Mesodermal cell (in vitro differentiated cells): ENCODE measurements around the gene KDM2B.

ENCODE experiments used
- H3K27ac ChIP-seq: 2 replicates; pipeline ENCODE4 v1.7.0; 2013; ENCODE audit warnings: mild to moderate bottlenecking, low read depth, low read length, moderate library complexity; ENCODE audit not compliant: severe bottlenecking
- H3K36me3 ChIP-seq: 2 replicates; pipeline ENCODE4 v1.7.1; 2013; ENCODE audit warnings: mild to moderate bottlenecking, low read length, moderate library complexity; ENCODE audit not compliant: control insufficient read depth, insufficient read depth
- H3K4me1 ChIP-seq: one replicate; pipeline ENCODE4 v1.7.1; 2013; ENCODE audit warnings: mild to moderate bottlenecking, low read length; ENCODE audit not compliant: insufficient read depth, control insufficient read depth, poor library complexity, severe bottlenecking
- H3K4me3 ChIP-seq: 2 replicates; pipeline ENCODE4 v1.7.0; 2013; ENCODE audit warnings: low read length, control low read depth, mild to moderate bottlenecking; ENCODE audit not compliant: insufficient read depth, poor library complexity, severe bottlenecking; ENCODE audit errors: extremely low read depth
- H3K9me3 ChIP-seq: 2 replicates; pipeline ENCODE4 v1.7.1; 2013; ENCODE audit warnings: mild to moderate bottlenecking, low read length, moderate library complexity; ENCODE audit not compliant: control insufficient read depth
- WGBS, 2 experiments: methylation state at CpG; one replicate each; pipeline ENCODE4 v1.1.5; 2013; ENCODE audit warnings: missing lambda C conversion rate in 2 of 2; ENCODE audit not compliant: insufficient coverage in 2 of 2; 5-methylcytosine and 5-hydroxymethylcytosine counted together

KDM2B gene

DNA sequence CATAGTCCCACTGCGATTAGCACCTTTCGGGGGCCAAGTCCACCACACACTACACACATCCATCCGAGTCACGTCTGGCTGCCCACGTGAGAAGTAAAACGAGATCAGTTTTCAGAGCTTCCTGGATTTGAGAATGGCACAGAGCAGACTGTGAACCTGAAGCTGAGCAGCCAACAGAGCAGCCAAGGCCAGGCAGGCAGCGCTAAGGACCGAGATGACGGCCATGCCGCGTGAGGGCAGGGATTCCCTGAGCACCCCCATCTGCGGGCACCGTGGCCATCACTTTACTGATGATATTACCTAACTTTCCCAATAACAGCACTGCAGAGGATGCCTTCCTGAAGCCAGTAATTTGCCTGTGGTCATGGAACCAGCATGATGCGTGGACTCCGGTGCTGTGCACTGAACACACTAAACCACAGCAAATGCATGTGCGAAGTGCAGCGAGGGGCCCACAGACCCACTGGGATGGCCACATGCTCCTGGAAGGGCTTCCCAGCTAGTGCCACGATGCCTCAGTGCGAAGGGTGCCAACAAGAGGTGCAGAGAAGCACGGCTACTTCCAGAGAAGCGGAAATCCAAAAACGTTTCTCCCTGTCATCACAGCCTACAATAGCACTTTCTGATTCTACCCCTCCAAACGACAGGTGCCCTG is 124.9 kb downstream of the KDM2B start:
- Histone ChIP-seq H3K36me3 (peaks cover 31% of the 10 kb centered on the region), H3K4me3 (no peak overlapping the region), H3K4me1 (peaks cover 11% of the 10 kb centered on the region), H3K27ac (no peak overlapping the region), H3K9me3 (no peaks in the 10 kb centered on the region)
- WGBS, 2 experiments, result 90 to 94% methylated on average over 20 to 23 of the region's 23 CpGs

DNA sequence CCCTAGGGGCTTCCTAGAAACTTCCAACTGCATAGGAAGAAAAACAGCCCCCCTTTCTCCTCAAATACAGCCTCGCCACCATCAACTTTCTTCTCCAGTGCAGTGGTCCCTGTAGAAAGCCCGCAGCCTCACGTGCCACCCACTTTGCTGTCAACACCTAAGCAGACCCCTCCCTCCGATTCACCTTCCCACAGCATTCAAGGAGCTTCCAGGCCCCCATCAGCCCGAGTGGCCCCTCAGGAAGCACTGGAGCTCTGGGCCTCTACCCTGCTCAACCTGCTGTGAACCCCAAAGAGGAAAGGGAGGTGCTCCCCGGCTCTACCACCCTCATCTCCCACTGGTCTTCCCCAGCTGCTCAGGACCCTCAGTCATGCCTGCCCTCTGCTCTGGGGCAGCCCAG is 125.9 kb downstream of the KDM2B start:
- 95 to 100% methylated on average over 3 to 5 of the region's 6 CpGs for WGBS, 2 experiments
- Histone ChIP-seq H3K36me3 (peaks cover 31% of the 10 kb centered on the region), H3K4me3 (no peak overlapping the region), H3K4me1 (peaks cover 11% of the 10 kb centered on the region), H3K27ac (no peak overlapping the region), H3K9me3 (no peaks in the 10 kb centered on the region)

DNA sequence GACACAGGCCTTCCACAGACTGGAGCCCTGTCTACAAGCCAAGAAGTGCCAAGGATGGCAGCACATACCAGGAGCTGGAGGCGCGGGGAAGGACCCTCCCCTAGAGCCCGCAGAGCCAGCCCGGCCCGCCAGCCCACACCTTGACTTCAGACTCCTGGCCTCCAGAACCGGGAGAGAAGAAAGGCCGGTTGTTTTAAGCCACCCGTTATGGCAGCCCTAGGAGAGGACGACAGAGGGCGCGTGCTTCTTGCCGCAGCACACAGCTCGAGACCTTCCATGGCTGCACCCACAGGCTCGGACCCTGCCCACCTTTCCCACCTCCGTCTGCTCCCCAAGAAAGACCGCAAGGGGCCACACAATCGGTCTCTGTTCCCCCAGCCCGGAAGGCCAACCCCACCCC is 127.2 kb downstream of the KDM2B start:
- WGBS, 2 experiments, result 92 to 95% methylated on average over 12 to 18 of the region's 18 CpGs
- Histone ChIP-seq H3K27ac (no peak overlapping the region), H3K4me3 (no peak overlapping the region), H3K36me3 (peaks cover 44% of the 10 kb centered on the region), H3K9me3 (no peaks in the 10 kb centered on the region), H3K4me1 (peaks cover 11% of the 10 kb centered on the region)

DNA sequence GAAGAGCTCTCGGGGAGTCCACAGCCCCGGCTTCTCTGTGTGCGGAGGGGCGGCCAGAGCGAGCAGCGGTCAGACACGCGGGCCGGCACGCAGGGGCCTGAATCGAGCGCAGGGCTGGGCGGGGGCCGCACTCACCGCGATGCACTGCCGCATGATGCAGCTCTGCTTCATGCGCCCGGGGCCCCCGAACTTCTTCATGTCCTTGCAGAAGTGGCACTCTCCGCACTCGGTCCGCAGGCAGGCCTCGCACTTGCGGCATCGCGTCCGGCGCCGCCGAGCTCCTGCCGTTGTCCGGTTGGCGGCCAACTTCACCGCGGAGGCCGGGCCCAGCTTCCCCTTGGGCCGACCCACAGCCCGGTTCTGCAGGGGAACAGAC is 127.8 kb downstream of the KDM2B start:
- 96% methylated on average over 38 to 39 of the region's 39 CpGs for WGBS, 2 experiments

DNA sequence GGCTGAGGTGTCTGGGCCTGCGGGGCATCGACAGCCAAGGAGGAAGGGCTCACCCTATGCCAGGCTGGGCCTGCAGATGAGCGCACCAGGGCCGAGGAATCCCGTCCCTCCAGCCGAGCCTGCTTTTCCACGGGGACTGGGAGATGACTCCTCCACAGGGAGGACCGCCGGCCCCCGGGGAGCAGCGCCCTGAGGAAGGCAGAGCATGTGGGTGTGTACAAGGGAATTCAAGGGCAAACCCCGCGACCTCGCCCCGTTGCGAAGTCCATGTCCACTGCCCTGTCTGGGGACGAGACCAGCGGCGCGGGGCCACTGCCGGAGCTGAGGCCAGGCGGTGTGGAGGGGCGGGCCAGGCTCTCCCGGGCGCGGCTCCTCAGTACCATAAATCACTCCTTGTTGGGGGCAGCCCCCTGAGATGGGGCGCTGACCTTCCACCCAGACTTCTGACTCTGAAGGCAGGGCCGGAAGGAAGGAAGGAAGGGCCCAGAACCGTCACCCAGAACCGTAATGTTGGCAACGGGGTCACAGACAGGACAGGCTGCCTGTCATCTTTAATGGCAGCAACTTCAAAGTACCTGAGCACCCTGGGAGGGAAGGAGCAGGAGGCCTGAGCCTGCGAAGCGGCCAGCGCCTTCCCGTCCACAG is 128.4 kb downstream of the KDM2B start:
- Histone ChIP-seq H3K4me1 (peaks cover 5% of the 10 kb centered on the region), H3K27ac (no peak overlapping the region), H3K4me3 (no peak overlapping the region), H3K36me3 (peaks cover 47% of the 10 kb centered on the region), H3K9me3 (no peaks in the 10 kb centered on the region)
- 93 to 95% methylated on average over 32 to 34 of the region's 35 CpGs for WGBS, 2 experiments

More for the DNA sequence above, 127.8 kb downstream of the KDM2B start:
- Histone ChIP-seq H3K27ac (no peak overlapping the region), H3K4me3 (no peak overlapping the region), H3K9me3 (no peaks in the 10 kb centered on the region), H3K4me1 (peaks cover 9% of the 10 kb centered on the region), H3K36me3 (peaks cover 45% of the 10 kb centered on the region)

DNA sequence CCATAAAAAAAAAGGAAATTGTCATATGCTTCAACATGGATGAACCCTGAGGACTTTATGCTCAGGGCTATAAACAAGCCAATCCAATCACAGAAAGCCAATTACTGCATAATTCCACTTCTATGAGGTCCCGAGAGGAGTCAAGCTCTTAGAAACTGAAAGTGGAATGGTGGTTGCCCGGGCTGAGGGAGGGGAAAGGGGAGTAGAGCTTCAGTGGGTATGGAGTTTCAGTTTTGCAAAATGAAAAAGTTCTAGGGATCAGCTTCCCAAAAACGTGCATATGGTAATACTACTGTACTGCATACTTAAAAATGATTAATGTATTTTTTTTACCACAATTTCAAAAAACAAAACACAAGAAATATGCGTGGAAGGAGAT is 128.9 kb downstream of the KDM2B start:
- no peak overlapping the region for H3K4me3 ChIP-seq
- 93 to 100% methylated on average over 1 to 2 of the region's 4 CpGs for WGBS, 2 experiments
- H3K36me3 ChIP-seq, result peaks cover 52% of the 10 kb centered on the region
- H3K27ac ChIP-seq, result no peak overlapping the region
- no peaks in the 10 kb centered on the region for H3K9me3 ChIP-seq
- peaks cover 5% of the 10 kb centered on the region for H3K4me1 ChIP-seq

DNA sequence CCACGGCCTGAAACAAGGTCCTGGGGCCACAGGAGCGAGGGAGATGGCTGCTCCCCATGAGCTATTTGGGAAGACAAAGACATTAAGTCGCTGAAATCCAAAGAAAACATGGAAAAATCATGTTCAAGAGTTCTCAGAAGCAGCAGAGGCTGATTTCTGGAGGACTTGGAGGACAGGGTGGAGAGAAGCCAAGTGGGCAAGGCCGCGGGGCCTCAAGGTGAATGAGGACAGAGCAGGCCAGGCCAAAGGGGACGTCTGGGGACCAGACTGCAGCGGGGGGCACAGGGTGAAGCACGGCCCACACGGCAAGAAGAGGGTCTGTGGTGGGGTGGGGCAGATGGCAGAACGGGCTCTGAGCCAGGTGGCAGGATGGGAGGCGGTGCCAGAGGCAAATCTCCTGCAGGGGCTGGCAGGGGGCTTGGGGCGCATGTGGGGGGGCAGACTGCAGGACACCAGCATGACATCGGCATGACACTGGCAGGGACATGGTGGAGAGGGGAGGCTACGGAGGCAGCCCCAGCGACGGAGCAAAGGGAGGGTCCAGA is 132.0 kb downstream of the KDM2B start:
- Histone ChIP-seq H3K27ac (no peak overlapping the region), H3K4me3 (no peak overlapping the region), H3K9me3 (no peaks in the 10 kb centered on the region), H3K36me3 (peaks cover 60% of the 10 kb centered on the region), H3K4me1 (no peaks in the 10 kb centered on the region)
- 92 to 93% methylated on average over 16 of the region's 16 CpGs for WGBS, 2 experiments

DNA sequence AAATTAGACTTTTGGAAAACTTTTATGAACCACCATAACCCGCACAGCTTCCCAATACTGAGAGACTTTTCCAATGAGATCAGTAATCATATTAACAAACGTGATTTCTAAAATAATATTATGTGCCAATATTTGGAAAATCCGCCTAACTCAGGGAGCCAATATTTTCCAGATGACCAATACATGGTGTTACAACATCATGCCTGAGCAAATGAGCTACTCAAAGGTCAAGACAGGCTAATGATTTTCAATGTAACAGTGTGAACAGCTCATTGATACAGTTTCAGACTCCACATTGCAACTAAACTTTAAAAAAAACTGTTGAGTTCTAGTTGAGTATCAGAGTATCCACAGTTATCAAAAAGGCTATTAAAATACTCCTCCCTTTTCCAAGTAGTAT is 134.1 kb downstream of the KDM2B start:
- Histone ChIP-seq H3K4me1 (no peaks in the 10 kb centered on the region), H3K27ac (no peak overlapping the region), H3K9me3 (no peaks in the 10 kb centered on the region), H3K36me3 (peaks cover 66% of the 10 kb centered on the region), H3K4me3 (no peak overlapping the region)
- 82% methylated on average over 1 of the region's 3 CpGs; no CpG with 5 or more reads in 1 of the 2 experiments for WGBS, 2 experiments

DNA sequence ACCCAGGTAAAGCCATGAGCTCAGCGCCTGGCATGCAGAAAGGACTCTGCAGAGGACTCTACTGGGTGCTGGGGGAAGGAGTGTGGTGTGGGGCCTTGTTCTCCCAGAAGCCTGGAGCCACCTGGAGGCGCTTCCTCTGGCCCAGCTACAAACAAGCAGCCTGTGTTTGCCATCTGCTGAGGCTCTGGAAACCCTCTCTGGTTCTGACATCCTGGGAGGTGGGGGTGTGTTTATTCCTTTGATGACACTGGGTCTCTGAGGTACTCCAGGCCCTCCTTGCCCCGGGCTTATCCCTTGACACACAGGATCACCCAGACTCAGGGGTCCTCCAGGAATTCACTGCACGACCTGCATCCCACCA is 136.0 kb downstream of the KDM2B start:
- Histone ChIP-seq H3K27ac (no peak overlapping the region), H3K9me3 (no peaks in the 10 kb centered on the region), H3K4me3 (no peak overlapping the region), H3K4me1 (no peaks in the 10 kb centered on the region), H3K36me3 (peaks cover 73% of the 10 kb centered on the region)
- 91 to 100% methylated on average over 2 to 4 of the region's 4 CpGs for WGBS, 2 experiments

DNA sequence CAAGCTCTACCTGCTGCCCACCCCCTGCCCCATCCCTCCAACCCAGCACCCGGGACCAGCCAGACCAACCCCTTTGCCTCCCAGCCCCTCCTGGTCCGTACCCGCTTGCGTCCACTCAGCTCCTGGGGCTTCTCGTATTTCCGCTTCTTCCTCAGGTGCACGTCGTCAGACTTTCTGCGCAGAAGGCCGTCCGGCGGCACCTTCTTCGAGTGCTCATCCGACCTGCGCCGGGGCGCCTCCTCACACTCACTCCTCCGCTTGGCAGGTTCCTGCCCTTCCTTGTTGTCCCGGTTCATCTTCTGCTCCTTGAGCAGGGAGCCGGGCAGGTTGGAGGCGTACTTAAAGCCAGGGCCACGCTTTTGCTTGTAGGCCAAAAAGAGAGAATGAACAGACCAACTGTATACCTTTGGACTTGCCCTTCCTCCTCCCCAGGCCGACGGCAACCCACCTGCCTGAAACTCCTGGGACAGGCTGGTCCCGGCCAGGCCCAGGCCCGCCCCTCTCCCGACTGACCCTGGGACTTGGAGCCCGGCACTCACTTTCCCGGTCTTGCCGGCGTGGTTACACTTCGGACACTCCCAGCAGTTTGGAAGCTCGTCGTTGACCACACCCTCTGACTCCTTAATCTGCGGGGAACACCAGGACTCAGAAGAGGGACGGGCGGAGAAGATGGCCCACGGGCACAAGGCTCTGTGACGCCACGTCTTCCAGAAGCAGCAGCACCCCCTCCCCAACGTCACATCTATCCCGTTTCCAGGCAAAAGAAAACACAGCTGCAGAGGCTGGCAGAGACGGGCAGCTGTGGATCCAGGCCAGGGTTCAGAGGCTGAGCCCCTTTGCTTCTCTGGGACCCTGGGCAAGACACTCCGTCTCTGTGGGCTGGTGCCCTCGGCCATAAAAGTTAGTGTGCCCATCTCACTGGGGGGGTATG is 136.6 kb downstream of the KDM2B start:
- peaks cover 73% of the 10 kb centered on the region for H3K36me3 ChIP-seq
- WGBS, 2 experiments, result 94% methylated on average over 41 to 43 of the region's 45 CpGs
- H3K9me3 ChIP-seq, result no peaks in the 10 kb centered on the region
- no peak overlapping the region for H3K4me3 ChIP-seq
- no peak overlapping the region for H3K27ac ChIP-seq
- H3K4me1 ChIP-seq, result no peaks in the 10 kb centered on the region
